ENCODE results near the gene NT5DC1.

Gene NT5DC1

GRCh38 chr6:116165596-116165995, 64.9 kb downstream of the NT5DC1 start:
- TF ChIP-seq, protein P1, sequence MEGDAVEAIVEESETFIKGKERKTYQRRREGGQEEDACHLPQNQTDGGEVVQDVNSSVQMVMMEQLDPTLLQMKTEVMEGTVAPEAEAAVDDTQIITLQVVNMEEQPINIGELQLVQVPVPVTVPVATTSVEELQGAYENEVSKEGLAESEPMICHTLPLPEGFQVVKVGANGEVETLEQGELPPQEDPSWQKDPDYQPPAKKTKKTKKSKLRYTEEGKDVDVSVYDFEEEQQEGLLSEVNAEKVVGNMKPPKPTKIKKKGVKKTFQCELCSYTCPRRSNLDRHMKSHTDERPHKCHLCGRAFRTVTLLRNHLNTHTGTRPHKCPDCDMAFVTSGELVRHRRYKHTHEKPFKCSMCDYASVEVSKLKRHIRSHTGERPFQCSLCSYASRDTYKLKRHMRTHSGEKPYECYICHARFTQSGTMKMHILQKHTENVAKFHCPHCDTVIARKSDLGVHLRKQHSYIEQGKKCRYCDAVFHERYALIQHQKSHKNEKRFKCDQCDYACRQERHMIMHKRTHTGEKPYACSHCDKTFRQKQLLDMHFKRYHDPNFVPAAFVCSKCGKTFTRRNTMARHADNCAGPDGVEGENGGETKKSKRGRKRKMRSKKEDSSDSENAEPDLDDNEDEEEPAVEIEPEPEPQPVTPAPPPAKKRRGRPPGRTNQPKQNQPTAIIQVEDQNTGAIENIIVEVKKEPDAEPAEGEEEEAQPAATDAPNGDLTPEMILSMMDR (IDR thresholded peaks at IDR 0.05; ENCODE audit: poor library complexity, severe bottlenecking), result no peak
- Histone ChIP-seq H3K27me3 (ENCODE audit: insufficient read depth, poor library complexity, severe bottlenecking) (no peaks in the 10 kb centered on the region), H3K27ac (ENCODE audit: poor library complexity, severe bottlenecking) (no peak overlapping the region), H3K36me3 (ENCODE audit: low read depth) (no peaks in the 10 kb centered on the region), H3K4me1 (ENCODE audit: insufficient read depth, poor library complexity, severe bottlenecking) (no peaks in the 10 kb centered on the region), H3K9me3 (ENCODE audit: severe bottlenecking) (peaks cover 4% of the 10 kb centered on the region), H3K4me3 (ENCODE audit: severe bottlenecking) (no peak overlapping the region)
- no peak for ATAC-seq (ENCODE audit: low read depth)
- no peak for DNase-seq (ENCODE audit: low spot score)

GRCh38 chr6:116166369-116166768, 65.7 kb downstream of the NT5DC1 start:
- Histone ChIP-seq H3K27ac (ENCODE audit: poor library complexity, severe bottlenecking) (no peak overlapping the region), H3K36me3 (ENCODE audit: low read depth) (no peaks in the 10 kb centered on the region), H3K27me3 (ENCODE audit: insufficient read depth, poor library complexity, severe bottlenecking) (no peaks in the 10 kb centered on the region), H3K9me3 (ENCODE audit: severe bottlenecking) (peaks cover 4% of the 10 kb centered on the region), H3K4me1 (ENCODE audit: insufficient read depth, poor library complexity, severe bottlenecking) (no peaks in the 10 kb centered on the region), H3K4me3 (ENCODE audit: severe bottlenecking) (no peak overlapping the region)
- TF ChIP-seq, protein P1 (IDR thresholded peaks at IDR 0.05; ENCODE audit: poor library complexity, severe bottlenecking), result no peak
- no peak for DNase-seq (ENCODE audit: low spot score)
- no peak for ATAC-seq (ENCODE audit: low read depth)

GRCh38 chr6:116168148-116168547, 67.5 kb downstream of the NT5DC1 start:
- DNase-seq (ENCODE audit: low spot score) (no peak), ATAC-seq (ENCODE audit: low read depth) (no peak)
- TF ChIP-seq, protein P1 (IDR thresholded peaks at IDR 0.05; ENCODE audit: poor library complexity, severe bottlenecking), result no peak
- peaks cover 4% of the 10 kb centered on the region for H3K9me3 ChIP-seq (ENCODE audit: severe bottlenecking)
- no peaks in the 10 kb centered on the region for H3K27me3 ChIP-seq (ENCODE audit: insufficient read depth, poor library complexity, severe bottlenecking)
- H3K27ac ChIP-seq (ENCODE audit: poor library complexity, severe bottlenecking), result no peak overlapping the region
- no peak overlapping the region for H3K4me3 ChIP-seq (ENCODE audit: severe bottlenecking)
- no peaks in the 10 kb centered on the region for H3K4me1 ChIP-seq (ENCODE audit: insufficient read depth, poor library complexity, severe bottlenecking)
- H3K36me3 ChIP-seq (ENCODE audit: low read depth), result no peaks in the 10 kb centered on the region

DNA sequence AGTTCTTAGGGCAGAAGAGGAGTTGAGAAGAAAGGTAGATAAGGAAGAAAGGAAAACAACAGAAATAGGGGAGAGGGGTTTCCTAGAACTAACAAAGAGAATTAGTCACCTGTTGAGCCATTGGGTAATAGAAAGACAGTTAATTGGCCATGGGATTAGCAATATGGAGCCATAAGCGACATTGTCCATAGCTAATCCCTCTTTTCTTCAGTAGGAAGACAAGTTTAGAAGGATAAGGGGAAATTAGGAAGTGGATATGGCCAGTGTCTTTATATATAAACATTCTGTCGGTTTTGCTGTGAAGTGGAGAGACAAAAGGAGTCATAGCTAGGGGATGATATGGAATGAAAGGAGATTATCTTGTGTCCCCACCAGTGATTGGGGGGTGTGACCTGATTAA, 69.2 kb downstream of the NT5DC1 start:
- TF ChIP-seq, protein P1 (IDR thresholded peaks at IDR 0.05; ENCODE audit: poor library complexity, severe bottlenecking), result no peak
- 0 out of 2 replicates have a peak, but pooled peaks cover 3% of the 10 kb centered on the region for H3K36me3 ChIP-seq (ENCODE audit: low read depth)
- no peak overlapping the region for H3K27ac ChIP-seq (ENCODE audit: poor library complexity, severe bottlenecking)
- H3K4me3 ChIP-seq (ENCODE audit: severe bottlenecking), result no peak overlapping the region
- H3K4me1 ChIP-seq (ENCODE audit: insufficient read depth, poor library complexity, severe bottlenecking), result no peaks in the 10 kb centered on the region
- H3K27me3 ChIP-seq (ENCODE audit: insufficient read depth, poor library complexity, severe bottlenecking), result no peaks in the 10 kb centered on the region
- no peak for DNase-seq (ENCODE audit: low spot score)
- ATAC-seq (ENCODE audit: low read depth), result no peak
- H3K9me3 ChIP-seq (ENCODE audit: severe bottlenecking), result peaks cover 4% of the 10 kb centered on the region

DNA sequence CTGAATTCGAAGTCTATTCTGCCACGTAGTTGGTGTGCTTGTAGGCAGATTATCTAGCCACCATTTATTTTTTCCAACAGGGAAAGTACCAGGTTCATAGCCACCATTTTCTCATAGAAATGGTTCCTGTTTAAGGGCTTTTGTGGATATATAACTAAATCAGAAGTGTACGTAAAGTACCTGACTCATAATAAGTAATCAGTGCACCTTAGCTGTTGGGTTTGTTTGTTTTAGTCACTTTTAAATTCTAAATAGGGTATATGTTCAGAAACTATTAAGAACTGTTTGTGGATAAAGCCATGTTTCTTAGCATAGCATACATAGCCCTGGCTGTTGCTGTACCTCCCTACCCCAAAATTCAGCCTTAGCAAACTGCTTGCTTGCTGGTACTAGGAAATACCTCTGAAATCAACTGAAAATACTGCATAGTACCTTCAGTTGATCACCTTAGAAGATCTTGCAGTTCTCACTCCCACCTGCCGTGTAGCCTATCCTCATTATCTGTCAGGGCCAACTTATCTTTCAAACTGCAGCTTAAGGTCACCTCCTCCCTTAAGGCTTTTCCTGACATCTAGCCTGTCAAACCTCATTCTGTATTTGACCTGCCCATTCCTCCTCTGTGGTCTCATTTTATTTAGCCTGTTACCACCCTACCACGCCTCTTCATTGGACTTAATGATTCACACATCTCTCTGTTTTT, 69.9 kb downstream of the NT5DC1 start:
- ATAC-seq (ENCODE audit: low read depth) (no peak; the same call in 2 of the 3 replicates), DNase-seq (ENCODE audit: low spot score) (no peak)
- Histone ChIP-seq H3K4me1 (ENCODE audit: insufficient read depth, poor library complexity, severe bottlenecking) (no peaks in the 10 kb centered on the region), H3K27ac (ENCODE audit: poor library complexity, severe bottlenecking) (no peak overlapping the region), H3K36me3 (ENCODE audit: low read depth) (0 out of 2 replicates have a peak, but pooled peaks cover 7% of the 10 kb centered on the region), H3K4me3 (ENCODE audit: severe bottlenecking) (no peak overlapping the region), H3K9me3 (ENCODE audit: severe bottlenecking) (peaks cover 4% of the 10 kb centered on the region), H3K27me3 (ENCODE audit: insufficient read depth, poor library complexity, severe bottlenecking) (no peaks in the 10 kb centered on the region)
- TF ChIP-seq, protein P1 (IDR thresholded peaks at IDR 0.05; ENCODE audit: poor library complexity, severe bottlenecking), result no peak

Data from RWPE2 (cell line).